HCT116 (cell line): ENCODE data around the gene CADM3.

Source experiments
- EGR1 ChIP-seq: IDR thresholded peaks from 2 replicates; pipeline ENCODE4 v1.6.1; 2012; ENCODE audit warnings: low read depth
- RAD21 ChIP-seq: IDR thresholded peaks from 2 replicates; pipeline ENCODE4 v1.6.1; 2012; ENCODE audit warnings: low read depth, mild to moderate bottlenecking
- TF ChIP-seq, protein P1 (sequence below), 3 experiments: fragments of 200-600 bp in 1 of 3; sonication (generic) in 1 of 3; IDR thresholded peaks in 2 of 3; conservative IDR thresholded peaks in 1 of 3; 2 replicates each; pipeline ENCODE4 v1.5.1; 2012 to 2017; ENCODE audit warnings: low read depth in 2 of 3, low read length in 2 of 3, antibody characterized with exemption in 1 of 3, borderline replicate concordance in 1 of 3, control low read depth in 1 of 3, mild to moderate bottlenecking in 1 of 3, mixed read lengths in 1 of 3, mixed run types in 1 of 3, moderate library complexity in 1 of 3; ENCODE audit not compliant: insufficient read depth in 1 of 3

DNA sequence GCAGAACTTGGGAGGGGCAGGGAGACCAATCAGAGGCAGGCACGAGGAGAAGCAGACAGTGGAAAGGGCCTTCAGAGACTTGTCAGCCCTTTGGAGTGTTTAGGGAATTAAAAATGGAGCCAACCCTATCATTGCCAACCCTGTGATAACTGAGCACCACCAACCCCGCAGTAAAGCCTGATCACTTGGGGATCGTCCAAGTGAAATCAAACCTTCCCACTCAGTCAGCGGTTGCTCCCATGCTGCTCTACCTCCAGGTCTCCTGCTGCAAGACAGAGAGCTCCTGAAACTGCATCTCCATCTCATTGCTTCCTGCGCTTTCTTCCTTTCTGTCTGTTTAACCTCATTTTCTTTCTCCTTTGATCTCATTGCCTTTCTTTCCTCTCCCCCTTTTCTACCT, 28.5 kb downstream of the CADM3 start:
- TF ChIP-seq EGR1, result no peak
- TF ChIP-seq RAD21, result no peak
- TF ChIP-seq, protein P1, sequence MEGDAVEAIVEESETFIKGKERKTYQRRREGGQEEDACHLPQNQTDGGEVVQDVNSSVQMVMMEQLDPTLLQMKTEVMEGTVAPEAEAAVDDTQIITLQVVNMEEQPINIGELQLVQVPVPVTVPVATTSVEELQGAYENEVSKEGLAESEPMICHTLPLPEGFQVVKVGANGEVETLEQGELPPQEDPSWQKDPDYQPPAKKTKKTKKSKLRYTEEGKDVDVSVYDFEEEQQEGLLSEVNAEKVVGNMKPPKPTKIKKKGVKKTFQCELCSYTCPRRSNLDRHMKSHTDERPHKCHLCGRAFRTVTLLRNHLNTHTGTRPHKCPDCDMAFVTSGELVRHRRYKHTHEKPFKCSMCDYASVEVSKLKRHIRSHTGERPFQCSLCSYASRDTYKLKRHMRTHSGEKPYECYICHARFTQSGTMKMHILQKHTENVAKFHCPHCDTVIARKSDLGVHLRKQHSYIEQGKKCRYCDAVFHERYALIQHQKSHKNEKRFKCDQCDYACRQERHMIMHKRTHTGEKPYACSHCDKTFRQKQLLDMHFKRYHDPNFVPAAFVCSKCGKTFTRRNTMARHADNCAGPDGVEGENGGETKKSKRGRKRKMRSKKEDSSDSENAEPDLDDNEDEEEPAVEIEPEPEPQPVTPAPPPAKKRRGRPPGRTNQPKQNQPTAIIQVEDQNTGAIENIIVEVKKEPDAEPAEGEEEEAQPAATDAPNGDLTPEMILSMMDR (IDR thresholded peaks at IDR 0.05 in 2 of 3, conservative IDR thresholded peaks at IDR 0.05 in 1 of 3; ENCODE audit: borderline replicate concordance in 1 of 3, insufficient read depth in 1 of 3, low read depth in 2 of 3, low read length in 2 of 3), result no peak
